RWPE2 (cell line): ENCODE results near the gene ANO5.

Experiments used
- ATAC-seq: fragments of 200-7000 bp; cut with Tn5 transposase; 3 replicates; pipeline ENCODE4 v1.9.1; 2021; ENCODE audit warnings: low read depth
- DNase-seq: peaks from one replicate; pipeline ENCODE4 v3.0.0-alpha.2; 2020; ENCODE audit warnings: low spot score
- H3K27ac ChIP-seq: fragments of 450-650 bp; 2 replicates; pipeline ENCODE4 v1.5.1; 2017; ENCODE audit warnings: mild to moderate bottlenecking; ENCODE audit not compliant: poor library complexity, severe bottlenecking
- H3K27me3 ChIP-seq: fragments of 250-450 bp; sonication (Bioruptor Pico); 2 replicates; pipeline ENCODE4 v1.5.1; 2021; ENCODE audit warnings: mild to moderate bottlenecking, moderate library complexity; ENCODE audit not compliant: insufficient read depth, poor library complexity, severe bottlenecking
- H3K36me3 ChIP-seq: fragments of 250-450 bp; sonication (Bioruptor Pico); 2 replicates; pipeline ENCODE4 v1.5.1; 2020; ENCODE audit warnings: low read depth, mild to moderate bottlenecking, moderate library complexity
- H3K4me1 ChIP-seq: fragments of 250-450 bp; sonication (Bioruptor Pico); 2 replicates; pipeline ENCODE4 v1.5.1; 2021; ENCODE audit warnings: mild to moderate bottlenecking, moderate library complexity; ENCODE audit not compliant: insufficient read depth, poor library complexity, severe bottlenecking
- H3K4me3 ChIP-seq: fragments of 250-450 bp; sonication (Bioruptor Pico); 2 replicates; pipeline ENCODE4 v1.5.1; 2021; ENCODE audit warnings: mild to moderate bottlenecking, moderate library complexity; ENCODE audit not compliant: severe bottlenecking
- H3K9me3 ChIP-seq: fragments of 250-450 bp; sonication (Bioruptor Pico); 2 replicates; pipeline ENCODE4 v1.5.1; 2021; ENCODE audit warnings: mild to moderate bottlenecking, moderate library complexity; ENCODE audit not compliant: severe bottlenecking
- CTCF ChIP-seq: fragments of 450-650 bp; IDR thresholded peaks from one replicate; pipeline ENCODE4 v1.5.1; 2017; ENCODE audit warnings: mild to moderate bottlenecking, moderate library complexity; ENCODE audit not compliant: poor library complexity, severe bottlenecking

The ANO5 gene

GRCh38 chr11:22304337-22304961 is 111.6 kb downstream of the ANO5 start:
- no peaks in the 10 kb centered on the region for H3K36me3 ChIP-seq
- H3K27me3 ChIP-seq, result peaks cover 26% of the 10 kb centered on the region
- no peak overlapping the region for H3K4me3 ChIP-seq
- H3K9me3 ChIP-seq, result peaks cover 2% of the 10 kb centered on the region
- peak; percentile 73 for TF ChIP-seq CTCF
- DNase-seq, result no peak
- no peaks in the 10 kb centered on the region for H3K4me1 ChIP-seq
- no peak for ATAC-seq
- no peak overlapping the region for H3K27ac ChIP-seq

GRCh38 chr11:22317656-22318055 is 124.8 kb downstream of the ANO5 start:
- no peaks in the 10 kb centered on the region for H3K36me3 ChIP-seq
- DNase-seq, result no peak

GRCh38 chr11:22331771-22332170 is 138.9 kb downstream of the ANO5 start:
- TF ChIP-seq CTCF, result peak; percentile 53
- Histone ChIP-seq H3K36me3 (no peaks in the 10 kb centered on the region), H3K27ac (no peak overlapping the region), H3K4me1 (no peaks in the 10 kb centered on the region), H3K27me3 (no peaks in the 10 kb centered on the region), H3K9me3 (no peaks in the 10 kb centered on the region), H3K4me3 (no peak overlapping the region)
- DNase-seq (no peak), ATAC-seq (no peak)

More at GRCh38 chr11:22317656-22318055, 124.8 kb downstream of the ANO5 start:
- H3K27me3 ChIP-seq, result no peaks in the 10 kb centered on the region
- no peak for TF ChIP-seq CTCF
- no peak overlapping the region for H3K27ac ChIP-seq
- H3K4me3 ChIP-seq, result no peak overlapping the region
- no peaks in the 10 kb centered on the region for H3K4me1 ChIP-seq
- ATAC-seq, result no peak
- no peaks in the 10 kb centered on the region for H3K9me3 ChIP-seq
